ENCODE measurements around the gene PRKG1.

PRKG1 gene

GRCh38 chr10:51874131-51874530 is 799.8 kb downstream of the PRKG1 start:
- DNase-seq (ENCODE audit: low read depth, low spot score) = no peak

- no peak for DNase-seq (ENCODE audit: low read depth, low spot score)
Observed at GRCh38 chr10:51875610-51876009, 801.3 kb downstream of the PRKG1 start.

GRCh38 chr10:51876503-51876902 is 802.2 kb downstream of the PRKG1 start:
- no peak for DNase-seq (ENCODE audit: low read depth, low spot score)

GRCh38 chr10:51876979-51877378 is 802.7 kb downstream of the PRKG1 start:
- no peak for DNase-seq (ENCODE audit: low read depth, low spot score)

- no peak for DNase-seq (ENCODE audit: low read depth, low spot score)
Observed at GRCh38 chr10:51877636-51878035, 803.3 kb downstream of the PRKG1 start.

GRCh38 chr10:51878695-51879094 is 804.4 kb downstream of the PRKG1 start:
- DNase-seq (ENCODE audit: low read depth, low spot score) = no peak

GRCh38 chr10:51879238-51879637 is 805.0 kb downstream of the PRKG1 start:
- no peak for DNase-seq (ENCODE audit: low read depth, low spot score)

- no peak for DNase-seq (ENCODE audit: low read depth, low spot score)
Observed at GRCh38 chr10:51881213-51881612, 806.9 kb downstream of the PRKG1 start.

GRCh38 chr10:51886438-51887068 is 812.3 kb downstream of the PRKG1 start:
- no peak for DNase-seq (ENCODE audit: low read depth, low spot score)

GRCh38 chr10:51888263-51888662 is 814.0 kb downstream of the PRKG1 start:
- DNase-seq (ENCODE audit: low read depth, low spot score) = no peak

GRCh38 chr10:51892313-51892712 is 818.0 kb downstream of the PRKG1 start:
- no peak for DNase-seq (ENCODE audit: low read depth, low spot score)

- DNase-seq (ENCODE audit: low read depth, low spot score) = no peak
Observed at GRCh38 chr10:51892965-51893658, 818.8 kb downstream of the PRKG1 start.

GRCh38 chr10:51894771-51895578 is 820.7 kb downstream of the PRKG1 start:
- DNase-seq (ENCODE audit: low read depth, low spot score) = no peak

- DNase-seq (ENCODE audit: low read depth, low spot score) = no peak
Observed at GRCh38 chr10:51896849-51897248, 822.6 kb downstream of the PRKG1 start.

GRCh38 chr10:51897560-51897959 is 823.3 kb downstream of the PRKG1 start:
- no peak for DNase-seq (ENCODE audit: low read depth, low spot score)

- no peak for DNase-seq (ENCODE audit: low read depth, low spot score)
Observed at GRCh38 chr10:51900180-51900579, 825.9 kb downstream of the PRKG1 start.

GRCh38 chr10:51903675-51904074 is 829.4 kb downstream of the PRKG1 start:
- DNase-seq (ENCODE audit: low read depth, low spot score) = no peak

GRCh38 chr10:51905032-51905431 is 830.7 kb downstream of the PRKG1 start:
- DNase-seq (ENCODE audit: low read depth, low spot score) = no peak

- no peak for DNase-seq (ENCODE audit: low read depth, low spot score)
Observed at GRCh38 chr10:51907361-51907760, 833.1 kb downstream of the PRKG1 start.

- peak; percentile 95 for DNase-seq (ENCODE audit: low read depth, low spot score)
Observed at GRCh38 chr10:51910189-51910588, 835.9 kb downstream of the PRKG1 start.

GRCh38 chr10:51910596-51910995 is 836.3 kb downstream of the PRKG1 start:
- DNase-seq (ENCODE audit: low read depth, low spot score) = no peak

GRCh38 chr10:51911723-51912122 is 837.4 kb downstream of the PRKG1 start:
- no peak for DNase-seq (ENCODE audit: low read depth, low spot score)
